Putamen (tissue), 1 donor: Measurements from ENCODE around the gene SMOC2.
"Not testable (repeated sequence)": the region's sequence is repeated elsewhere in the genome, so short reads cannot be mapped to it uniquely, and the experiment has no call there.

Source experiments
- DNase-seq: peaks from one replicate; pipeline ENCODE4 v3.0.0-alpha.2; 2016; ENCODE audit warnings: low spot score

SMOC2 gene

GRCh38 chr6:168573276-168573835, 132.4 kb downstream of the SMOC2 start:
- not testable (repeated sequence) for DNase-seq

- DNase-seq, result no peak
Observed at GRCh38 chr6:168574075-168574698, 133.2 kb downstream of the SMOC2 start.

- no peak for DNase-seq
Observed at GRCh38 chr6:168574699-168575195, 133.8 kb downstream of the SMOC2 start.

- DNase-seq, result no peak
Observed at GRCh38 chr6:168575346-168576098, 134.5 kb downstream of the SMOC2 start.

- DNase-seq, result no peak
Observed at GRCh38 chr6:168576388-168576787, 135.4 kb downstream of the SMOC2 start.

- DNase-seq, result no peak
Observed at GRCh38 chr6:168577496-168577895, 136.5 kb downstream of the SMOC2 start.

- no peak for DNase-seq
Observed at GRCh38 chr6:168578036-168578435, 137.1 kb downstream of the SMOC2 start.

GRCh38 chr6:168581236-168581635, 140.3 kb downstream of the SMOC2 start:
- DNase-seq, result no peak

GRCh38 chr6:168581706-168582105, 140.7 kb downstream of the SMOC2 start:
- DNase-seq, result no peak

GRCh38 chr6:168582571-168582981, 141.6 kb downstream of the SMOC2 start:
- DNase-seq, result no peak

- DNase-seq, result no peak
Observed at GRCh38 chr6:168583126-168583525, 142.1 kb downstream of the SMOC2 start.

GRCh38 chr6:168583821-168584220, 142.8 kb downstream of the SMOC2 start:
- no peak for DNase-seq

- DNase-seq, result no peak
Observed at GRCh38 chr6:168584249-168584648, 143.3 kb downstream of the SMOC2 start.

GRCh38 chr6:168584671-168585070, 143.7 kb downstream of the SMOC2 start:
- DNase-seq, result no peak

- DNase-seq, result no peak
Observed at GRCh38 chr6:168585441-168585840, 144.5 kb downstream of the SMOC2 start.

GRCh38 chr6:168589275-168589674, 148.3 kb downstream of the SMOC2 start:
- DNase-seq, result no peak

- DNase-seq, result no peak
Observed at GRCh38 chr6:168590406-168590805, 149.4 kb downstream of the SMOC2 start.

GRCh38 chr6:168596344-168596743, 155.4 kb downstream of the SMOC2 start:
- DNase-seq, result peak; percentile 51

- no peak for DNase-seq
Observed at GRCh38 chr6:168597471-168597875, 156.5 kb downstream of the SMOC2 start.

- no peak for DNase-seq
Observed at GRCh38 chr6:168598251-168599117, 157.5 kb downstream of the SMOC2 start.

- no peak for DNase-seq
Observed at GRCh38 chr6:168599118-168599494, 158.1 kb downstream of the SMOC2 start.

GRCh38 chr6:168599769-168600330, 158.9 kb downstream of the SMOC2 start:
- no peak for DNase-seq
